SIG-M5 (cell line): Measurements from ENCODE around the gene TNS1.
"Not testable (repeated sequence)": the region's sequence is repeated elsewhere in the genome, so short reads cannot be mapped to it uniquely, and the experiment has no call there.

ENCODE experiments used
- DNase-seq: peaks from one replicate; lab custom pipeline; 2025; lab: John Stamatoyannopoulos, UW

Gene TNS1

DNA sequence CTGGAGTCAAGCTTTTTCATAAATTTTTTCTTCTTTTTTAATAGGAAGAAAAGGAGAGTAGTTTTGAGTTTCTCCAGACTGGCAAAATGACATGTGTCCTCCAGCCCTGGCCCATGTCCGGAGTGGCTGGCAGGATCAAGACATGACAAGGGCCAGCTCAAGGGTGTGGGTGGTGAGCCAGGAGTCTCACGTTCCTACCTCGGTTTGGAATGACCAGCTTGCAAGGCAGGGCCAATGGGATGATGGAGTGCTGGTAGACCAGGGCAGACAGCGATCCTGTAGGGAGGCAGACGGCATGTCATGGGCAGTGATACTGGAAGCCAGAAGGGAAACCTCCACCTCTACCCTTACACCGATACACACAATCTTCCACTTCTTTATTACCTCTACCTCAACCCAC lies 190.6 kb downstream of the TNS1 start:
- DNase-seq = no peak

DNA sequence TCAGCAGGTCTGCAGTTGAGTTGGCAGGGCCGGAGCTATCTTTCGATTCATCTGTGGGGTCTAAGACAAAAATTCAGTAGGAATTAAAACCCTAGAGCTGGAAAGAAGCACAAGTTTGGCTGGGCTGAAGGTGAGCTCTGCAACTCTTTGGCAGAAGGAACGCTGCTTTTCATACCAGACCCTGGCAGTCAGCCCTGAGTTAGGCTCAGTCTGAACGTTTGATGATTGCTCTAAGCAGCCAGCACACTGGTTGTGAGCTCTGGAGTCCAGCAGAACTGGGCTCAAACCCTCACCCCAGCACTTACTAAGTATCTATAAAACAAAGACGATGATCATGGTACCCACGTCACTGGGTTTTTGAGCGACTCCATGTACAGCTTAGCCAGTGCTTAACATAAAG lies 192.5 kb downstream of the TNS1 start:
- no peak for DNase-seq

DNA sequence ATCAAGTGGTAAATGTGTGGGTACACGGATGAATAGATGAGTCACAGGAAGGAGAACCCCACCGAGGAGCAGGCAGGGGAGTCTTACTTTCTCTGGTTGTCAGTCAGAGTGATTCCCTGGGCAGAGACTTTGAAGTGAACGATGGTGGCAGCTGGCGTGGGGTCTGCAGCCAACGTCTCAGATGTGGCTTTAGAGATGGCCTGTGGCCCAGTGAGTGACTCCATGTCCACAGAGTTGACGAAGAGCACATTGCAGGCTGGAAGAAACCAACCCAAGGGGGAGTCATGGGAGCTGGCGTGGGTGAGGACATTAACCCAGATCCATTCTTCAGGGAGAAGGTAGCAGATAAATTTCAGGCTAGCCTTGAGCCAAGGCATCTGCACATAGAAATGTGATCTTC lies 193.1 kb downstream of the TNS1 start:
- DNase-seq = no peak

DNA sequence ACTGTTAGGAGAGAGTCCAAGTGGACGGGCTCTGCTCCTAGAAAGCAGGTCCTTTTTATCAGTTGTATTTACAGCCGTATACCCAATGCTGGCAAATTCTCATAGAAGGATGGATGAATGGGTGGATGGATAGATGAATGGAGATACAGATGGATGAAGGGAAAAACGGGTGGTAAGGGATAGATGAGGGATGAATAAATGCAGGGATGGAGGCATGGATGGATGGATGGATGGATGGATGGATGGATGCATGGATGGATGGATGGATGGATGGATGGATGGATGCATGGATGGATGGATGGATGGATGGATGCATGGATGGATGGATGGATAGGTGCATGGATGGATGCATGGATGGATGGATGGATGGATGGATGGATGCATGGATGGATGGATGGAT lies 193.8 kb downstream of the TNS1 start:
- not testable (repeated sequence) for DNase-seq

DNA sequence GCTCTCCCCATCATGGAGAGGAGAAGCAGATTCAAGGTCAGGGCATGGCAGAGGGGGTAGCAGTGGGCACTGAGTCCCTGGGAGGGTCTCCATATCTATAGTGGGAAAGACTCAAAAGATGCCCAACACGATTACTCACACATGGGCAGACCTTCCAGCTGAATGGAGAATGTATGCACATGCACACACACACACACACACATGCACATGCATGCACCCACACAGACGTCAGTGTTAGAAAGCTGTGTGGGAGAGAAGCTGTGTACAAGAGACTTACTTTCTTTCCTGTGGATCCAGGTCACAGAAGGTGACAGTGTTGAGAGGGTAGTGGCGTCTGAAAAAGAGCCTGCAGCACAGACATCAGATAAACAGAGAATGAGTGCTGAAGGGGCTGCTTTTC lies 194.5 kb downstream of the TNS1 start:
- DNase-seq = no peak

DNA sequence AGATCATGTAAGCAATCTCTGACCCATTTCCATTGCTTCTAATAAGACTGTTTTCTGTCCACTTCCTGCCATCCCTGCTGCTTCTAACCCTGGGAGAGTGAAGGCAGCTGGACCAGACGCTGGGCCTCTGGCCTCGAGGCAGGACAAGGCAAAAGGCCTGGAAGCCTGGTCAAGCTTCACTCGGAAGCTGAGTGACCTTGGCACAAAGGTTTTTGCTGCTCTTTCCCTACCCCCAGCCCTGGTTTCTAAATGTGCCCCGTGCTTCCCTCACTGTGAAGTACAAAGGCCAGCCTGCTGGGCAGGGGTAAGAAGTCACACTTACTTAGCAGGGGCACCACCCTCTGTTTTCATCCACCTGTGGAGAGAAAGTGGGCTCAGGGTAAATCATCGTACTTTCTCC lies 195.0 kb downstream of the TNS1 start:
- no peak for DNase-seq

DNA sequence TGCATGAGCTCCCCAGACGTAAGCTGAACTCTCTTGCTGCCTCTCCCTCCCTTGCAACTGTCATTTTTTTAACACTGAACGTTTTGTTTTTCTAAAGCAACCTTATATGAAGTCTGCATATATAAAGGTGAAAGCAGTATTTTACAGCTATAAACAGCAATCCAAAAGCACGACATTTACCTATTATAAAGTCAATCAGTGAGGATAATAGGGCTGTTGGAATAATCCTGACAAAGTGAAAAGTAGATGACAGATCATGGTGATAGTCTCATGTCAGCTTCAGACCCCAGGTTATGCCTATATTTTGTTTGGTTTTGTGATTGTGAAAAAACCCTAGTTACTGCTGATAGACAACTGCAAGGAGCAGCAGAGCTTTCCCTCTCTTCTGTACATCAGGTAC lies 195.8 kb downstream of the TNS1 start:
- no peak for DNase-seq

DNA sequence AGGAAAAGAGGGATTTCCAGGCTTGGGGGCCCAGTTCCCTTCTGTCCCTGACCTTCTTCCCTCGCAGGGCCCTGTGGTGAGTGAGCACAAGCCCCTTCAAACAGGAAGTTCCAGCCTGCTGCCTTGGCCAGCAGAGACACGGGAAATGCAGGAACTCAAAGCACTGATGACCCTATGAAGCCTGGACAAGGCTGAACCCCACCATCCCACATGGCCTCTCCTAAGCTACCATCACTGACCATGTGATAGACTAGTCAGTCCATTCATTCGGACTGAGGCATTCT lies 196.4 kb downstream of the TNS1 start:
- DNase-seq = no peak

DNA sequence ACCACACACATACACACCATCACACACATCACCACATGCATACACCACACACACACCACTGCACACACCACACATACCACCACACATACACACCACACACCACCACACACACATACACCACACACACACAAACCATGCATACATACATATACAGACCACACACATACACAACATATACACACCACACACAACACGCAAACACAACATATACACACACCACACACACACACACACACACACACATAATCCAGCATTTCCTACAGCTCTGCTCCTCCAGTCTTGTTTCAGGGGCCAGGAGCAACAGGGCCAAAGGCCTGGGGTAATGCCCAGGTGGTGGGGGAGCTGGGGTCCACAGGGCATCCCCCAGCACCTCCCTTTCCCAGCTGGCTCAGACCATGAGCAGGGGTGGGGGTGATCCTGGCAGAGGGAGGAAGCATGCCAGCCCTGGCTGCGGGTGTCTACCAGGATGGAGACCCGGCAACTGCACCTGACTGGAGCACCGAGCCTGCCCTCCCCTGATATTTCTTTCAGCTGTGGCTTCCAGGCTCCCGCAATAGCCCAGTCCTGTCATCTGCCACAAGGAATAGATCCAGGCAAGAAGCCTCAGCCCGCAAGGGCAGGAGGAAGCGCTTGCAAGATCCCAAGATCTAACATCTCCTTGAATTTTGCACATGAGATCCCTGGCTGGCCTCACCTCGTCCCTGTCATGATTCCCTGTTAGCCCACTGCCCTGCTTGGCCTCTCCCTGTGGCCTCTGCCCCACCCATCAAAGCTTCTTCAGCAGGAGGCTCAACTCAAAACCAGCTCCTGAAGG lies 196.9 kb downstream of the TNS1 start:
- no peak for DNase-seq

DNA sequence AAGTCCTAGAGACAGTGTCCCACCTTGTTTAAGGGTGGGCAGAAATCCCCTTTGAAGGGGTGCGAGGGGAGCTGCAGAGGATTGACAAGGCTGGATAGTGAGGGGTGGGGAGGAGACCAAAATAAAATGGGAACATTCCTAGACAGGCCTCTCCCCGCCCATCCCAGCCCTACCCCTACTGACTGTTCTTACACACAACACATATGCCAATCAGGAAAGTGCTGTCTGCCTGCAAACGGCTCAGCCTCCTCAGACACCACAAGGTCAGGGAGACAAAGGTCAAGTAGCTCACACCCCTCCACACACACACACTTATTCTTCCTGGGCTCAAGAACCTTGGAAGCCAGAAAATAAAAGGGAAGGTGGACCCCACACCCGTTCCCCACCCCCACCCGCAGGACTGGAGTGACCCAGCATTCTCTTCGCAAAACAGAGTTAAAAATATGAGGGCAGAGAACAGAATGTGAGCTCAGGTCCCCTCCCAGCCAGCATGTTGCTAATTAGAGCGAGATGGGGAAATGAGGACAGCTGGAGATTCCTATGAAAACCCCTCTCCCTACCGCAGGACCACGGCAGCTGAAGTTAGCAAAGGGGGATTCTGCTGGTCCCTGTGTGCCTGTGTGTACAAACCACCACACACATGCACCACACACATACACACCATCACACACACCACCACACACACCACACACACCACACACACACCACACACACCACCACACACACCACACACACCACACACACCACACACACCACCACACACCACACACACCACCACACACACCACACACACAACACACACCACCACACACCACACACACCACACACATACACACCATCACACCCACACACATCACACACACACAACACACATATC lies 197.8 kb downstream of the TNS1 start:
- no peak for DNase-seq

DNA sequence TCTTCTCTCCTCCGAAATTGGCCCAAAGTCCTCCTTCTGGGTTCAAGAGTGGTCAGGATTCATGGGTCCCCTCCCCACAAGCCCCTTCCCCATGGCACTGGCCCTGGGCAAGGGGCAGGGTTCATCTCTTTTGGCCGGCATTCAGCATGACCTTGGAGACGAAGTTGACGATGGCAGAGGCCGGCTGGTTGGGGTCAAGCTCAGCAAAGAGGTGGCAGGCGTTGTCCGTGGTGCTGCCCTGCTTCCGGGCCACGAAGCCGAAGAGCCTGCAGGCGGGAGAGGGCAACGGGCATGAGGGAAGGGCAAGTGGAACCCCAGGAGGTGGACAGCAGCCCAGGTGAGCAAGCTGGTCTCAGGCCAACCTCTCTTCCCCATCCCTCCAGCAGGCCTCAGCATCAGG lies 198.5 kb downstream of the TNS1 start:
- DNase-seq = no peak

DNA sequence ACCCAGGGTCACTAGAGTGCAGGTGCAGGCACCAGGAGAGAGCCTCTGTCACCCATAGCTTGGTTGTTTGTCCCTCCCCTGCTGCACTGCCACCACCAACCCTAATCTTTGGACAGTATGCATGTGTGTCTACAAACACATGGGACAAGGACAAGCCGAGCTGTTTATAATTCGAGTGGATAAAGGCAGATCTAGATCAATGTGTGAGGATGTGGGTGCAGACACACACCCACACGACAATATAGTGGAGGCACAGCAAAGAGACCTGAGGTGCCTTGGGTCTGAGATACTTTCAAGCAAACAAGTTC lies 199.2 kb downstream of the TNS1 start:
- no peak for DNase-seq

DNA sequence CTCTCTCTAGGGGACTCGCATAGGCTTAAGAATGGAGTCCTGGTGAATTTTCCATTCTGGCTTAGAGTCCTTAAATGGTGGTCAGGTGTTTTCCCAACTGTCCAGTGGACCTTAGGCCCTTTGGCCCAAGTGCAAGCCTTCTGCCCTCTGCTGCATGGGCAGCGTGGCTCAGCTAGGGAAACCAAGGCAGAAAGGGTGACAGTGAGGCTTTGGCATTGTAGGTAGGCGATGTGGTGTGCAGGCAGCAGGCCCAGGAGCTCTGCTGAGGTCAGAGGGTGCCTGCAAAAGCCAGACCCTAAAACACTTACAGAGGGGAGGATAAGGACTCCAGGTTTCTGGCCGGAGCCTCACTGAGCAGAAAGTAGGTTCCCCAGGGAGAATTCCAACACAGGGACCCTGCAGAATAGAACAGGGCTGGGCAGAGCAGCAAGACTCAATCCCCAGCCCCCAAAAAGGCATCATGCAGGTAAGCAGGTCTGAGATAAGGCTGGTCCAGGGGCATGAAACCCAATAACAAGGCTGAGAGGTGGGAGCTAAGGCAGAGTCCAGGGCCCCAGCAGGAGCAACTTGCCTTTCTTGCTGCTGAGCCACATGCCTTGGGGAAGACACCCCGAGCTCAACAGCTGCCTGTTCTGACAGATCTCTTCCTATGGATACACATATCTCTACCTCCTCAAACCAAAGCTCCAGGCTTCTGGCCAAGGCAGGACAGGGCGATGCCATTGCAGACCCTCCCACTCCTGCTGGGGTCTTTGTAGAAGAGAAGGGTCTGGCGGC lies 199.7 kb downstream of the TNS1 start:
- no peak for DNase-seq

DNA sequence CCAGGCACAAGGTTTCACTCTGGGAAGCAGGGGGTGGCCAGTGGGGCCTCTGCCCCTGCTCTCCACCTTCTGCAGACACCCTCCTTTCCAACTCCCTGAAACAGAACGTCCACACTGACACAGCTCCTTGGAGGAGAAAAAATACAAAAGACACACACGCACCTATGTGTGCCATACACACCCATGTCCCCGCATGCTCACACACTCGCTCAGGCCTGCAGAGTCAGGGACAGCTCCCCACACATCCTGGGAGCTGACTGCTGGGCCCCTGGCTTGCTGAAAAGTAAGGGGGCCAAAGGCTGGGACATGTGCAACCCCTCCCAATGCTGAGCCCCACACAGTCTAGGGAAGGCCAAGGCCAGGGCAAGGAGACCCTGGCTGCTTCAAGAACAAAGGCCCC lies 200.5 kb downstream of the TNS1 start:
- DNase-seq = no peak

DNA sequence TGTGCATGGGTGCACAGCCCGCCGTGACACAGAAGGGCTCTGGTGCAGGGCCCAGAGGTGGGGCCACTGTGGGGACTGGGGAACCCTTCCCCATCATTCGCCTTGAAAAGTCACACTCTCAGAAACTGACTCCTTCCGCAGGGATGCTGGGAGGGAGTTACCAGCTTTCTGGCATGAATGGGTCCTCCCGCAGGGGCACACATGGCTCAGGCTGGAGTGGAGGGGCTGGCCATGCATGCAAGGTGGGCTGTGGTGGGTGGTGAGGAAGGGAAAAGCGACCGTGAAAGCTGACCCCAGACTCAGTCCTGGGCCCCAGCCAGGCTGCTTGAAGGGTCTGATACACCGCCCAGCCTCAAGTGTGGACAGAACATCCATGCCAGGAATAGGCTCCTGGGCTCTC lies 201.1 kb downstream of the TNS1 start:
- no peak for DNase-seq

DNA sequence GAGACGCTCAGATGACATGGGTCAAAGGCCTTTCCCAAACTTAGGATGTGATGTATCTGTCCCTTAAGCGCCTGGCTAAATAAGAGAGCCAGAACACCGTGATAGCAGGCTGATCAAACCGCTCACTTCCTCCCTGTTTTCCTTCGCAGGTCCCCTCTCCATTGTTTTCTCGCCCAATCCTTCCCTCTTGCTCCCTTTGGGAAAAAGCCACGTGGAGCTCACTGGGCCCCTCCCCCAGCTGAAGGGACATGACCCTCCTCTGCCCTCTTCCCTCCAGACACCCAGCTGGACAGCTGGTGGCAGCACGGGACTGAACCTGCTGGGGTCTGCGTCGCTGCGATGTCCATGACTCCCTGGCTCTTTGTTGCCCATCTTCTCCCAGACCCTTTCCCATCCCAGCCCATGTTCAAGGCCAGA lies 201.7 kb downstream of the TNS1 start:
- no peak for DNase-seq

DNA sequence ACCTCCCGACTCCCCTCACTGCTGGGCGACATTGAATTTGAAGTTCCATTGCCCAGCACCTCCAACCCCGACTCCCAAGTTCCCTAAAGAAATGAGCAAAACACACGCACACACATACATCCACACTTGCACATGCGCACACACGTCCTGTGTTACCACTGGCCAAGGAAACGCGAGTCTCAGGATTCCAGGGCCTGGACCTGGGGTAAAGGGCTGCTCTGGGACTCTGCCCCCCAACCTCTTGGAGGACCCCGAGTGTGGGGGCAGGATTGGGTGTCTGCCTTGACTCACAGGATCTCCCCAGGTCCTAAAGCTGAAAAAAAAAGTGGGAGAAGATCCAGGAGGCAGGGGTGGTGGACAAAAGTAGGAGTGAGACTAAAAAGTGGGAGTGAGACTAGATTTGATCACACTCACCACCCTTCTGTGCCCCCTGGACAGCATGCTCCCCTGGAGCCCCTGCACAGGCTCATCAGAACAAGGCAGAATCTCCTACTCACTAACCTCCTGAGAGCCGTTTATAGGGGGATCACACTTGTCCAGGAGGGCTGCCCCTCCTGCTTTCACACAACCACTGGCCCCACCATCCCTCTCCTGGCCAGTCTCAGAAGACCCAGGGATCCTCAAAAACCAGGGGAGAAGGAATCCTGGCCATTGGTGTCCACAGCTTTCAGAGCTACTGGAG lies 202.2 kb downstream of the TNS1 start:
- no peak for DNase-seq

DNA sequence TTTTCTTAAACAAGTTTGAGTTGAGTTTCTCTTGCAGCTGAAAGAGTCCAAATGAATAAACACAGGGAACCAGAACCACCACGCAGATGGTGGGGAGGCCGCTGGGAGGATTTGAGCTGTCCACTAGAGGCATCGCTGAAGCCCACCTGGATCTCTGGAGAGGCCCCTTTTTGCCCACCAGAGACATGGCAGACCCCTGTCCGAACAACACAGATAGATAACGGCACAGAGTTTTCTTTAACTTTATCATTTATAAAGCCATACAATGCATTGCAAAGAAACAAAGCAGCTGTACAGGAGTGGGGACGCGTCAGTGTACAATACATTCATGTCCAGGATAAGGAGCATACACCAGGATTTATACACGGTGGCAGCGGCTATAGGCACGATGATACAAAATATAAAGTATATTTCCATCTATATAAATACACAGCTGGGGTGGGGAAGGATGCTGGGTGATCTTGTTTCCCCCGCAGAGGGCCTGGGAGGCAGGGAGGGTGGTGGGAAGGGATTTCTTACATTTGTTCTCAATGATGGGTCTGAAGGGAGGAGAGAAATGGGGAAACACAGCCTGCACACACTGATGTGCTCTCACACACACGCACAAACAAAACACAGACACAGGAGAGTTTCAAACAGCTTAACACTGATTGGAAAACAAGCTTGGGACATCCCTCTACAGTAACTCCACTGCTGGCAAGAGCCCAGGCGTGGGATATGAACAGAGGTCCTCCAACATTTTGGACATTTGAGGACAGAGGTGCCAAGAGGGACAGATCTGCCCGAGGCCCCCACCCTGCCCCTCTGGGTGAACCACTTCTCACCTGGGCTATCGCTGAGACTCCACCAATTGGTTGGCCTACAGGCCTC lies 203.0 kb downstream of the TNS1 start:
- no peak for DNase-seq

DNA sequence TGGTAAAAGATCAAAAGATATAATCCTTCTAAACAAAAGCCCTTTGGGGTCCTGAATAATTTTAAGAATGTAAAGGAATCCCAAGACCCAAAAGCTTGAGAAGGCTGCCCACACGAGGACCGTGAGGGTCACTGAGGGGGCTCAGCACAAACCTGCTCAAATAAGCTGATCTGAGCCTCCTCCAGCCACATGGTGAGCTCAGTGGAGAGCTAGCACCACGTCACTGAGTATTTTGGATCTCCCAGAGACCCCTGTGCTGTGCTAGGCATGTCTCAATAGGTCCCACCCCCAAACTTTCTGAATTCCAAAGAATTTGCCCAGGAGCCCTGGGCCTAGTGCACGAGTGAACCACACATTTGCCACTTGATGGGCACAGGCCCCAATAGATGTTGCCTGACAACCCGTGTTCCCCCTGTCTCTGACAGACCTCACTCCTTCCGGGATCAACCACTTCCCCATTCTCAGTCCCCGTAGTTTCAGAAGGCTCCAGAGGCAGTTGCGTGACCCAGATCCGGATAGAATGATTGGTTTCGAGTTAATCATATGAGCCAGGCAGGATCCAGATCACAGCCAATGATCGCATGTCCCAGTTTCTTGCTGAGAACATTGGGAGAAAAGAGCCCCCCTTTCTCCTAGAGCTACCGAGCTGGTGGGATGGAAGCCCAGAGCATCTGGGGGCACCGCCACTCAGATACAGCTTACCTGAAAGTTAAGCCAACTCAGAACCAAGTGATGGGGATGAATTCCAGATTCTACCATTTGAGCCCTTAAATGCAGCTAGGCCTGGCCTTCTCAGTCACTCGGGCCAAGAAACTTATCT lies 203.8 kb downstream of the TNS1 start:
- DNase-seq = peak; percentile 66

DNA sequence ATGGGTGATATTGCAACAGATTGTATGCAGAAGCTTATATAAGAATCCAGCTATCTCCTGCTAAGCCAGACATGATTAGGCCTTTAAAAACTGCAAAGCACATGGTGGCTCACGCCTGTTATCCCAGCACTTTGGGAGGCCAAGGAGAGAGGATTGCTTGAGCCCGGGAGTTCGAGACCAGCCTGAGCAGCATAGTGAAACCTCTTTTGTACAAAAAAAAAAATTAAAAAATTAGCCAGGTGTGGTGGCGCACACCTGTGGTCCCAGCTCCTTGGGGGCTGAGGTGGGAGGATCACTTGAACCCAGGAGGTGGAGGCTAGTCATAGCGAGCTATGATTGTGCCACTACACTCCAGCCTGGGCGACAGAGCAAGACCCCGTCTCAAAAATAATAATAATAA lies 204.6 kb downstream of the TNS1 start:
- DNase-seq = no peak

DNA sequence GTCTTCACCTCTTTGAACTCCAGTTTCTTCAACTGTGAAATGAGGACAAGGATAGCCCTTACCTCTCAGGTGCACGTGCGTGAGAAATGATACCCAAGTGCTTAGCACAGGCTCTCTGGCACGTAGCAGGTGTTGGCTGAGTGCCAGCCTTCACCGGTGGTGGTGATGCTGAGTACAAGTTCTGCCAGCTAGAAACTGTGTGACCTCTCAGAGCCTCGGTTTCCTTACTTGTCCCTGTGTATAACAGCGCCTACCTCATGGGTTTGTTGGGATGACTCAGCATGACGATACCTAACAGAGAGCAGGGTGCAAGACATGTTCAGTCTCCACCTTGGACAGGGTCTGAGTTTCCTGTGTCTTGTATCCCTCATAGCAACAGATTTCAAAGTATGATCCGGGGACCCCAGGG lies 205.1 kb downstream of the TNS1 start:
- DNase-seq = no peak
